ENCODE measurements around the gene RAPGEF5. TPM values are rescaled to one million over a fixed set of nuclear protein-coding genes. Genes with fewer than 3 reads are reported as not detected.

The RAPGEF5 gene
- total RNA-seq, 4 donors from 2014 or later = 7.4 to 16.2 (median 12.1) TPM

DNA sequence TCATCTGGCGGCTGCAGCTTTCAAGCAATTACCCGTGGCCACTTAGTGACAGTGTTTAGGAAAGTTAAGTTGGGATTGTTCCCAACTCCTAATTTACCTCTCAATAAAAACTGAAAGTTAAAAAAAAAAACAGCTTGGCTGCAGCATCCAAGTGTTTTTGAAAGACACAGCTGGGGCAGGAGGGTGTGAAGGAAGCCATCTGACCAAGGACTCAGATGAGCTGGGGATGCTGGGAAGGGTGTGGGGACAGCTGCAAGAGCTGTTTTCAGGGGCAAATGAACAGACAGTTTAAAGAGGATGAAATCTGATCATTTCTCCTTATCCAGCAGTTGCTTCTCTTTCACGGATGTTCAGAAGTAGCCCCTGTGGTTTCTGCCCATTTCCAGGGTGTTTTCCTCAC is 282.1 kb downstream of the RAPGEF5 start:
- H3K27me3 ChIP-seq = peaks cover 0 to 6% (median 4%) of the 10 kb centered on the region in 3 donors
- TF ChIP-seq, protein P1, sequence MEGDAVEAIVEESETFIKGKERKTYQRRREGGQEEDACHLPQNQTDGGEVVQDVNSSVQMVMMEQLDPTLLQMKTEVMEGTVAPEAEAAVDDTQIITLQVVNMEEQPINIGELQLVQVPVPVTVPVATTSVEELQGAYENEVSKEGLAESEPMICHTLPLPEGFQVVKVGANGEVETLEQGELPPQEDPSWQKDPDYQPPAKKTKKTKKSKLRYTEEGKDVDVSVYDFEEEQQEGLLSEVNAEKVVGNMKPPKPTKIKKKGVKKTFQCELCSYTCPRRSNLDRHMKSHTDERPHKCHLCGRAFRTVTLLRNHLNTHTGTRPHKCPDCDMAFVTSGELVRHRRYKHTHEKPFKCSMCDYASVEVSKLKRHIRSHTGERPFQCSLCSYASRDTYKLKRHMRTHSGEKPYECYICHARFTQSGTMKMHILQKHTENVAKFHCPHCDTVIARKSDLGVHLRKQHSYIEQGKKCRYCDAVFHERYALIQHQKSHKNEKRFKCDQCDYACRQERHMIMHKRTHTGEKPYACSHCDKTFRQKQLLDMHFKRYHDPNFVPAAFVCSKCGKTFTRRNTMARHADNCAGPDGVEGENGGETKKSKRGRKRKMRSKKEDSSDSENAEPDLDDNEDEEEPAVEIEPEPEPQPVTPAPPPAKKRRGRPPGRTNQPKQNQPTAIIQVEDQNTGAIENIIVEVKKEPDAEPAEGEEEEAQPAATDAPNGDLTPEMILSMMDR (IDR thresholded peaks at IDR 0.05 in 4 of 5, conservative IDR thresholded peaks at IDR 0.05 in 1 of 5) = no peak
- no peak for TF ChIP-seq POLR2A (IDR thresholded peaks at IDR 0.05)
- H3K9me3 ChIP-seq = no peaks in the 10 kb centered on the region
- H3K4me1 ChIP-seq = no peaks in the 10 kb centered on the region
- DNase-seq (no peak), ATAC-seq (no peak)
- H3K4me3 ChIP-seq = no peak overlapping the region
- no peaks in the 10 kb centered on the region for H3K36me3 ChIP-seq
- H3K27ac ChIP-seq = no peak overlapping the region
- intact Hi-C loops (cut with DNase I; ENCODE audit: low total_unique reads) = no loop called here
- in situ Hi-C loops (cut with MboI; ENCODE audit: low sequenced_read_pairs in 4 of 4) = no loop called here

Other genes with a start within 250 kb of the RAPGEF5 start
- 1 to 10 TPM in 1 of 4 donors, under 1 TPM in 3; 0.60 to 1.7 (median 0.74) TPM for gene STEAP1B, start 143.0 kb upstream of the RAPGEF5 start, total RNA-seq

All from gastrocnemius medialis (tissue), 4 donors.